ENCODE data around the gene ALPG. TPM values are rescaled to one million over a fixed set of nuclear protein-coding genes. Genes with fewer than 3 reads are reported as not detected.

The ALPG gene
- total RNA-seq, 1 experiment from 2014 or later, result 1.2 TPM

DNA sequence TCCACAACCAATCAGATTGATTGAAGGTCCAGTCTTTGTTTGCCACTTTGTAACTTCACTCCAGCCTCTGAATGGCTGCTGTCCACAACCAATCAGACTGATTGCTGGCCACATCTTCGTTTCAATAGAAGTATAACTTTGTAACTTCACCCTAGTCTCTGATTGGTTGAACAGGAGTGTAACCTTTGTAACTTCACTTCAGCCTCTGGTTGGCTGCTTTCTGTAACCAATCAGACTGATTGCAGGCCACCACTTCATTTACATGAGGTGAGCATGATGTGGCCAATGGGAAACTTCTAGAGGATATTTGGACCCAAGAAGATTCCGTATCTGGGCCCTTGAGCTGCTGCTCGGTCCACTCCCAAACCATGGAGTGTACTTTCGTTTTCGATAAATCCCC is 45.0 kb upstream of the ALPG start:
- H3K4me3 Mint-ChIP-seq, result no peak overlapping the region
- H3K27ac Mint-ChIP-seq, result no peak overlapping the region
- peaks cover 4% of the 10 kb centered on the region for H3K27me3 Mint-ChIP-seq (ENCODE audit: low read depth)
- H3K4me1 Mint-ChIP-seq, result peaks cover 11% of the 10 kb centered on the region
- peaks cover 11% of the 10 kb centered on the region; the same call in 1 of the 2 replicates for H3K9me3 Mint-ChIP-seq
- ATAC-seq (no peak), DNase-seq (ENCODE audit: low spot score) (peak; percentile 0)
- TF ChIP-seq, protein P1, sequence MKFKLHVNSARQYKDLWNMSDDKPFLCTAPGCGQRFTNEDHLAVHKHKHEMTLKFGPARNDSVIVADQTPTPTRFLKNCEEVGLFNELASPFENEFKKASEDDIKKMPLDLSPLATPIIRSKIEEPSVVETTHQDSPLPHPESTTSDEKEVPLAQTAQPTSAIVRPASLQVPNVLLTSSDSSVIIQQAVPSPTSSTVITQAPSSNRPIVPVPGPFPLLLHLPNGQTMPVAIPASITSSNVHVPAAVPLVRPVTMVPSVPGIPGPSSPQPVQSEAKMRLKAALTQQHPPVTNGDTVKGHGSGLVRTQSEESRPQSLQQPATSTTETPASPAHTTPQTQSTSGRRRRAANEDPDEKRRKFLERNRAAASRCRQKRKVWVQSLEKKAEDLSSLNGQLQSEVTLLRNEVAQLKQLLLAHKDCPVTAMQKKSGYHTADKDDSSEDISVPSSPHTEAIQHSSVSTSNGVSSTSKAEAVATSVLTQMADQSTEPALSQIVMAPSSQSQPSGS (CRISPR knock-in tag; IDR thresholded peaks at IDR 0.05; ENCODE audit: borderline replicate concordance, low read depth), result no peak
- TF ChIP-seq TCF7 (CRISPR knock-in tag; IDR thresholded peaks at IDR 0.05; ENCODE audit: low read depth) (no peak), SOX15 (CRISPR knock-in tag; IDR thresholded peaks at IDR 0.05) (no peak), NFE2L1 (CRISPR knock-in tag; IDR thresholded peaks at IDR 0.05) (no peak), ZNF138 (CRISPR knock-in tag; conservative IDR thresholded peaks at IDR 0.05) (no peak), ZNF121 (CRISPR knock-in tag; IDR thresholded peaks at IDR 0.05) (no peak), ESRRA (CRISPR knock-in tag; IDR thresholded peaks at IDR 0.05; ENCODE audit: borderline replicate concordance) (no peak), EMX1 (CRISPR knock-in tag; IDR thresholded peaks at IDR 0.05) (no peak), KAT7 (CRISPR knock-in tag; IDR thresholded peaks at IDR 0.05; ENCODE audit: borderline replicate concordance) (no peak), ZNF317 (CRISPR knock-in tag; IDR thresholded peaks at IDR 0.05; ENCODE audit: borderline replicate concordance, low read depth) (no peak)
- TF ChIP-seq, protein P2, sequence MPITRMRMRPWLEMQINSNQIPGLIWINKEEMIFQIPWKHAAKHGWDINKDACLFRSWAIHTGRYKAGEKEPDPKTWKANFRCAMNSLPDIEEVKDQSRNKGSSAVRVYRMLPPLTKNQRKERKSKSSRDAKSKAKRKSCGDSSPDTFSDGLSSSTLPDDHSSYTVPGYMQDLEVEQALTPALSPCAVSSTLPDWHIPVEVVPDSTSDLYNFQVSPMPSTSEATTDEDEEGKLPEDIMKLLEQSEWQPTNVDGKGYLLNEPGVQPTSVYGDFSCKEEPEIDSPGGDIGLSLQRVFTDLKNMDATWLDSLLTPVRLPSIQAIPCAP (CRISPR knock-in tag; IDR thresholded peaks at IDR 0.05), result no peak
- TF ChIP-seq, protein P3, sequence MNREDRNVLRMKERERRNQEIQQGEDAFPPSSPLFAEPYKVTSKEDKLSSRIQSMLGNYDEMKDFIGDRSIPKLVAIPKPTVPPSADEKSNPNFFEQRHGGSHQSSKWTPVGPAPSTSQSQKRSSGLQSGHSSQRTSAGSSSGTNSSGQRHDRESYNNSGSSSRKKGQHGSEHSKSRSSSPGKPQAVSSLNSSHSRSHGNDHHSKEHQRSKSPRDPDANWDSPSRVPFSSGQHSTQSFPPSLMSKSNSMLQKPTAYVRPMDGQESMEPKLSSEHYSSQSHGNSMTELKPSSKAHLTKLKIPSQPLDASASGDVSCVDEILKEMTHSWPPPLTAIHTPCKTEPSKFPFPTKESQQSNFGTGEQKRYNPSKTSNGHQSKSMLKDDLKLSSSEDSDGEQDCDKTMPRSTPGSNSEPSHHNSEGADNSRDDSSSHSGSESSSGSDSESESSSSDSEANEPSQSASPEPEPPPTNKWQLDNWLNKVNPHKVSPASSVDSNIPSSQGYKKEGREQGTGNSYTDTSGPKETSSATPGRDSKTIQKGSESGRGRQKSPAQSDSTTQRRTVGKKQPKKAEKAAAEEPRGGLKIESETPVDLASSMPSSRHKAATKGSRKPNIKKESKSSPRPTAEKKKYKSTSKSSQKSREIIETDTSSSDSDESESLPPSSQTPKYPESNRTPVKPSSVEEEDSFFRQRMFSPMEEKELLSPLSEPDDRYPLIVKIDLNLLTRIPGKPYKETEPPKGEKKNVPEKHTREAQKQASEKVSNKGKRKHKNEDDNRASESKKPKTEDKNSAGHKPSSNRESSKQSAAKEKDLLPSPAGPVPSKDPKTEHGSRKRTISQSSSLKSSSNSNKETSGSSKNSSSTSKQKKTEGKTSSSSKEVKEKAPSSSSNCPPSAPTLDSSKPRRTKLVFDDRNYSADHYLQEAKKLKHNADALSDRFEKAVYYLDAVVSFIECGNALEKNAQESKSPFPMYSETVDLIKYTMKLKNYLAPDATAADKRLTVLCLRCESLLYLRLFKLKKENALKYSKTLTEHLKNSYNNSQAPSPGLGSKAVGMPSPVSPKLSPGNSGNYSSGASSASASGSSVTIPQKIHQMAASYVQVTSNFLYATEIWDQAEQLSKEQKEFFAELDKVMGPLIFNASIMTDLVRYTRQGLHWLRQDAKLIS (CRISPR knock-in tag; IDR thresholded peaks at IDR 0.05; ENCODE audit: borderline replicate concordance), result no peak
- TF ChIP-seq, protein P4, sequence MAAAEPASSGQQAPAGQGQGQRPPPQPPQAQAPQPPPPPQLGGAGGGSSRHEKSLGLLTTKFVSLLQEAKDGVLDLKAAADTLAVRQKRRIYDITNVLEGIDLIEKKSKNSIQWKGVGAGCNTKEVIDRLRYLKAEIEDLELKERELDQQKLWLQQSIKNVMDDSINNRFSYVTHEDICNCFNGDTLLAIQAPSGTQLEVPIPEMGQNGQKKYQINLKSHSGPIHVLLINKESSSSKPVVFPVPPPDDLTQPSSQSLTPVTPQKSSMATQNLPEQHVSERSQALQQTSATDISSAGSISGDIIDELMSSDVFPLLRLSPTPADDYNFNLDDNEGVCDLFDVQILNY (CRISPR knock-in tag; IDR thresholded peaks at IDR 0.05), result no peak
- ChIA-PET CTCF (no interaction called here), POLR2A (no interaction called here)
- no peaks in the 10 kb centered on the region for H3K36me3 Mint-ChIP-seq

DNA sequence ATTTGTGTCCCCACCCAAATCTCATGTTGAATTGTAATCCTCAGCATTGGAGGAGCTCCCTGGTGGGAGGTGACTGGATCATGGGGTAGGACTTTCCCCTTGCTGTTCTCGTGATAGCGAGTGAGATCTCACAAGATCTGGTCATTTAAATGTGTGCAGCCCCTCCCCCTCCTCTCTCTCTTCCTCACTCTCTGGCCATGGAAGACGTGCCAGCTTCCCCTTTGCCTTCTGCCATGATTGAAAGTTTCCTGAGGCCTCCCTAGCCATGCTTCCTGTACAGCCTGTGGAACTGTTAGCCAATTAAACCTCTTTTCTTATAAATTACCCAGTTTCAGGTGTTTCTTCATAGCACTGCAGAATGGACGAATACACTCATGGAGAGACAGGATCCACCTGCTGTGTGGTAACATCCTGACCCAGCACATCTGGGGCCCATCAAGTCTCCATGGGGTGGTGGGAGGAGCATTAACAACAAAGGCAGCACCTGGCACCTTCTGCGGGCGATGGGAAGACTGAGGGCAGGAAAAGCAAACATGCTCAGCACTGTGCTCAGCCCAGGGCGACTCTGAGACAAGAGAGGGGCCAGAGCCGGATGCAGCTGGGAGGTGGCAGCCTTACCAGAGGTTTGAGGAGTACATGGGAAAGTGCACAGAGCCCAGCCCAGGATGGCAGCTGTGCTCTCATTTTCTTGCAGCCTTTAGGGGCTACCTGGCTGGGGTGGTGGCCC is 44.3 kb upstream of the ALPG start:
- Mint-ChIP-seq H3K9me3 (peaks cover 11% of the 10 kb centered on the region; the same call in 1 of the 2 replicates), H3K36me3 (no peaks in the 10 kb centered on the region), H3K4me3 (no peak overlapping the region), H3K27me3 (ENCODE audit: low read depth) (no peaks in the 10 kb centered on the region; the same call in 1 of the 2 replicates), H3K4me1 (peaks cover 11% of the 10 kb centered on the region), H3K27ac (no peak overlapping the region)
- CTCF ChIA-PET, result interaction anchor here (1.4 to 2.2 kb wide), 3 partner anchors 32 to 461 kb away, joined by 4 to 8 read pairs (median 5); no protein-coding TSS in a partner anchor
- no peak for ATAC-seq
- POLR2A ChIA-PET, result no interaction called here
- peak; percentile 8 for DNase-seq (ENCODE audit: low spot score)
- TF ChIP-seq, protein P5, sequence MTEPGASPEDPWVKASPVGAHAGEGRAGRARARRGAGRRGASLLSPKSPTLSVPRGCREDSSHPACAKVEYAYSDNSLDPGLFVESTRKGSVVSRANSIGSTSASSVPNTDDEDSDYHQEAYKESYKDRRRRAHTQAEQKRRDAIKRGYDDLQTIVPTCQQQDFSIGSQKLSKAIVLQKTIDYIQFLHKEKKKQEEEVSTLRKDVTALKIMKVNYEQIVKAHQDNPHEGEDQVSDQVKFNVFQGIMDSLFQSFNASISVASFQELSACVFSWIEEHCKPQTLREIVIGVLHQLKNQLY (CRISPR knock-in tag; IDR thresholded peaks at IDR 0.05), result no peak
- TF ChIP-seq, protein P6, sequence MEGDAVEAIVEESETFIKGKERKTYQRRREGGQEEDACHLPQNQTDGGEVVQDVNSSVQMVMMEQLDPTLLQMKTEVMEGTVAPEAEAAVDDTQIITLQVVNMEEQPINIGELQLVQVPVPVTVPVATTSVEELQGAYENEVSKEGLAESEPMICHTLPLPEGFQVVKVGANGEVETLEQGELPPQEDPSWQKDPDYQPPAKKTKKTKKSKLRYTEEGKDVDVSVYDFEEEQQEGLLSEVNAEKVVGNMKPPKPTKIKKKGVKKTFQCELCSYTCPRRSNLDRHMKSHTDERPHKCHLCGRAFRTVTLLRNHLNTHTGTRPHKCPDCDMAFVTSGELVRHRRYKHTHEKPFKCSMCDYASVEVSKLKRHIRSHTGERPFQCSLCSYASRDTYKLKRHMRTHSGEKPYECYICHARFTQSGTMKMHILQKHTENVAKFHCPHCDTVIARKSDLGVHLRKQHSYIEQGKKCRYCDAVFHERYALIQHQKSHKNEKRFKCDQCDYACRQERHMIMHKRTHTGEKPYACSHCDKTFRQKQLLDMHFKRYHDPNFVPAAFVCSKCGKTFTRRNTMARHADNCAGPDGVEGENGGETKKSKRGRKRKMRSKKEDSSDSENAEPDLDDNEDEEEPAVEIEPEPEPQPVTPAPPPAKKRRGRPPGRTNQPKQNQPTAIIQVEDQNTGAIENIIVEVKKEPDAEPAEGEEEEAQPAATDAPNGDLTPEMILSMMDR (IDR thresholded peaks at IDR 0.05), result no peak
- TF ChIP-seq ETV6 (CRISPR knock-in tag; IDR thresholded peaks at IDR 0.05) (no peak), RELA (CRISPR knock-in tag; IDR thresholded peaks at IDR 0.05; ENCODE audit: borderline replicate concordance) (no peak), ZNF671 (CRISPR knock-in tag; IDR thresholded peaks at IDR 0.05) (no peak)
- TF ChIP-seq, protein P7, sequence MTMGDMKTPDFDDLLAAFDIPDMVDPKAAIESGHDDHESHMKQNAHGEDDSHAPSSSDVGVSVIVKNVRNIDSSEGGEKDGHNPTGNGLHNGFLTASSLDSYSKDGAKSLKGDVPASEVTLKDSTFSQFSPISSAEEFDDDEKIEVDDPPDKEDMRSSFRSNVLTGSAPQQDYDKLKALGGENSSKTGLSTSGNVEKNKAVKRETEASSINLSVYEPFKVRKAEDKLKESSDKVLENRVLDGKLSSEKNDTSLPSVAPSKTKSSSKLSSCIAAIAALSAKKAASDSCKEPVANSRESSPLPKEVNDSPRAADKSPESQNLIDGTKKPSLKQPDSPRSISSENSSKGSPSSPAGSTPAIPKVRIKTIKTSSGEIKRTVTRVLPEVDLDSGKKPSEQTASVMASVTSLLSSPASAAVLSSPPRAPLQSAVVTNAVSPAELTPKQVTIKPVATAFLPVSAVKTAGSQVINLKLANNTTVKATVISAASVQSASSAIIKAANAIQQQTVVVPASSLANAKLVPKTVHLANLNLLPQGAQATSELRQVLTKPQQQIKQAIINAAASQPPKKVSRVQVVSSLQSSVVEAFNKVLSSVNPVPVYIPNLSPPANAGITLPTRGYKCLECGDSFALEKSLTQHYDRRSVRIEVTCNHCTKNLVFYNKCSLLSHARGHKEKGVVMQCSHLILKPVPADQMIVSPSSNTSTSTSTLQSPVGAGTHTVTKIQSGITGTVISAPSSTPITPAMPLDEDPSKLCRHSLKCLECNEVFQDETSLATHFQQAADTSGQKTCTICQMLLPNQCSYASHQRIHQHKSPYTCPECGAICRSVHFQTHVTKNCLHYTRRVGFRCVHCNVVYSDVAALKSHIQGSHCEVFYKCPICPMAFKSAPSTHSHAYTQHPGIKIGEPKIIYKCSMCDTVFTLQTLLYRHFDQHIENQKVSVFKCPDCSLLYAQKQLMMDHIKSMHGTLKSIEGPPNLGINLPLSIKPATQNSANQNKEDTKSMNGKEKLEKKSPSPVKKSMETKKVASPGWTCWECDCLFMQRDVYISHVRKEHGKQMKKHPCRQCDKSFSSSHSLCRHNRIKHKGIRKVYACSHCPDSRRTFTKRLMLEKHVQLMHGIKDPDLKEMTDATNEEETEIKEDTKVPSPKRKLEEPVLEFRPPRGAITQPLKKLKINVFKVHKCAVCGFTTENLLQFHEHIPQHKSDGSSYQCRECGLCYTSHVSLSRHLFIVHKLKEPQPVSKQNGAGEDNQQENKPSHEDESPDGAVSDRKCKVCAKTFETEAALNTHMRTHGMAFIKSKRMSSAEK (CRISPR knock-in tag; IDR thresholded peaks at IDR 0.05; ENCODE audit: borderline replicate concordance), result no peak
- TF ChIP-seq, protein P8, sequence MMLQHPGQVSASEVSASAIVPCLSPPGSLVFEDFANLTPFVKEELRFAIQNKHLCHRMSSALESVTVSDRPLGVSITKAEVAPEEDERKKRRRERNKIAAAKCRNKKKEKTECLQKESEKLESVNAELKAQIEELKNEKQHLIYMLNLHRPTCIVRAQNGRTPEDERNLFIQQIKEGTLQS (CRISPR knock-in tag; conservative IDR thresholded peaks at IDR 0.05), result no peak

Measured in WTC11 (cell line).